ENCODE results near the gene ALK.

Gene ALK

GRCh38 chr2:29879456-29879855 is 41.9 kb downstream of the ALK start:
- DNase-seq (ENCODE audit: low spot score in 2 of 2), result no peak
- no peaks in the 10 kb centered on the region for H3K9me3 Mint-ChIP-seq
- H3K4me1 Mint-ChIP-seq, result no peaks in the 10 kb centered on the region
- no peaks in the 10 kb centered on the region for H3K36me3 Mint-ChIP-seq
- no peak for ATAC-seq
- H3K4me3 Mint-ChIP-seq, result no peak overlapping the region
- H3K27ac Mint-ChIP-seq, result no peak overlapping the region

- H3K9me3 Mint-ChIP-seq, result no peaks in the 10 kb centered on the region
- no peak overlapping the region for H3K4me3 Mint-ChIP-seq
These were observed 42.5 kb downstream of the ALK start for GRCh38 chr2:29878898-29879297.

GRCh38 chr2:29876374-29876773 is 45.0 kb downstream of the ALK start:
- DNase-seq (ENCODE audit: low spot score in 2 of 2) (no peak), ATAC-seq (no peak)
- no peaks in the 10 kb centered on the region for H3K9me3 Mint-ChIP-seq
- H3K27ac Mint-ChIP-seq, result no peak overlapping the region
- H3K4me3 Mint-ChIP-seq, result no peak overlapping the region
- no peaks in the 10 kb centered on the region for H3K36me3 Mint-ChIP-seq
- H3K4me1 Mint-ChIP-seq, result no peaks in the 10 kb centered on the region

More at GRCh38 chr2:29878898-29879297, 42.5 kb downstream of the ALK start:
- H3K36me3 Mint-ChIP-seq, result no peaks in the 10 kb centered on the region
- no peaks in the 10 kb centered on the region for H3K4me1 Mint-ChIP-seq
- DNase-seq (ENCODE audit: low spot score in 2 of 2) (no peak), ATAC-seq (no peak)
- H3K27ac Mint-ChIP-seq, result no peak overlapping the region

GRCh38 chr2:29874745-29875144 is 46.6 kb downstream of the ALK start:
- no peak overlapping the region for H3K4me3 Mint-ChIP-seq

GRCh38 chr2:29872870-29873269 is 48.5 kb downstream of the ALK start:
- H3K4me1 Mint-ChIP-seq, result no peaks in the 10 kb centered on the region
- no peak overlapping the region for H3K4me3 Mint-ChIP-seq
- no peak overlapping the region for H3K27ac Mint-ChIP-seq
- H3K36me3 Mint-ChIP-seq, result no peaks in the 10 kb centered on the region
- ATAC-seq (no peak), DNase-seq (ENCODE audit: low spot score in 2 of 2) (no peak)
- H3K9me3 Mint-ChIP-seq, result no peaks in the 10 kb centered on the region

More at GRCh38 chr2:29874745-29875144, 46.6 kb downstream of the ALK start:
- ATAC-seq (no peak), DNase-seq (ENCODE audit: low spot score in 2 of 2) (no peak)
- Mint-ChIP-seq H3K4me1 (no peaks in the 10 kb centered on the region), H3K36me3 (no peaks in the 10 kb centered on the region), H3K9me3 (no peaks in the 10 kb centered on the region), H3K27ac (no peak overlapping the region)

GRCh38 chr2:29871541-29871940 is 49.8 kb downstream of the ALK start:
- Mint-ChIP-seq H3K4me3 (no peak overlapping the region), H3K36me3 (no peaks in the 10 kb centered on the region), H3K9me3 (no peaks in the 10 kb centered on the region), H3K27ac (no peak overlapping the region), H3K4me1 (no peaks in the 10 kb centered on the region)
- DNase-seq (ENCODE audit: low spot score in 2 of 2), result no peak
- no peak for ATAC-seq

GRCh38 chr2:29865512-29865911 is 55.9 kb downstream of the ALK start:
- H3K4me3 Mint-ChIP-seq, result no peak overlapping the region
- ATAC-seq, result no peak
- H3K9me3 Mint-ChIP-seq, result no peaks in the 10 kb centered on the region
- no peaks in the 10 kb centered on the region for H3K4me1 Mint-ChIP-seq
- H3K36me3 Mint-ChIP-seq, result no peaks in the 10 kb centered on the region
- DNase-seq (ENCODE audit: low spot score in 2 of 2), result no peak
- H3K27ac Mint-ChIP-seq, result no peak overlapping the region

- ATAC-seq (peak; percentile 28), DNase-seq (ENCODE audit: low spot score in 2 of 2) (no peak)
- Mint-ChIP-seq H3K4me1 (no peaks in the 10 kb centered on the region), H3K4me3 (no peak overlapping the region), H3K36me3 (no peaks in the 10 kb centered on the region), H3K9me3 (no peaks in the 10 kb centered on the region), H3K27ac (no peak overlapping the region)
These were observed 56.4 kb downstream of the ALK start for GRCh38 chr2:29864988-29865387.

GRCh38 chr2:29855924-29856639 is 65.3 kb downstream of the ALK start:
- Mint-ChIP-seq H3K4me1 (no peaks in the 10 kb centered on the region), H3K27ac (no peak overlapping the region), H3K4me3 (no peak overlapping the region), H3K9me3 (peaks cover 3% of the 10 kb centered on the region), H3K36me3 (no peaks in the 10 kb centered on the region)
- ATAC-seq, result no peak
- no peak for DNase-seq (ENCODE audit: low spot score in 2 of 2)

GRCh38 chr2:29850794-29851193 is 70.6 kb downstream of the ALK start:
- H3K36me3 Mint-ChIP-seq, result no peaks in the 10 kb centered on the region
- ATAC-seq (no peak), DNase-seq (ENCODE audit: low spot score in 2 of 2) (no peak)
- H3K27ac Mint-ChIP-seq, result no peak overlapping the region
- no peak overlapping the region for H3K4me3 Mint-ChIP-seq
- H3K9me3 Mint-ChIP-seq, result peaks cover 3% of the 10 kb centered on the region
- H3K4me1 Mint-ChIP-seq, result no peaks in the 10 kb centered on the region

- Mint-ChIP-seq H3K4me3 (no peak overlapping the region), H3K9me3 (peaks cover 3% of the 10 kb centered on the region), H3K4me1 (no peaks in the 10 kb centered on the region), H3K36me3 (no peaks in the 10 kb centered on the region), H3K27ac (no peak overlapping the region)
- no peak for DNase-seq (ENCODE audit: low spot score in 2 of 2)
- ATAC-seq, result no peak
These were observed 72.6 kb downstream of the ALK start for GRCh38 chr2:29848566-29849310.

GRCh38 chr2:29847886-29848285 is 73.5 kb downstream of the ALK start:
- DNase-seq (ENCODE audit: low spot score in 2 of 2), result no peak
- no peak overlapping the region for H3K4me3 Mint-ChIP-seq
- no peaks in the 10 kb centered on the region for H3K36me3 Mint-ChIP-seq
- no peaks in the 10 kb centered on the region for H3K4me1 Mint-ChIP-seq
- H3K27ac Mint-ChIP-seq, result no peak overlapping the region
- no peak for ATAC-seq
- H3K9me3 Mint-ChIP-seq, result no peaks in the 10 kb centered on the region

GRCh38 chr2:29844713-29845326 is 76.6 kb downstream of the ALK start:
- DNase-seq (ENCODE audit: low spot score in 2 of 2), result no peak
- ATAC-seq, result no peak
- Mint-ChIP-seq H3K4me3 (no peak overlapping the region), H3K27ac (no peak overlapping the region), H3K9me3 (no peaks in the 10 kb centered on the region), H3K36me3 (no peaks in the 10 kb centered on the region), H3K4me1 (no peaks in the 10 kb centered on the region)

GRCh38 chr2:29841386-29842004 is 79.9 kb downstream of the ALK start:
- ATAC-seq, result no peak
- DNase-seq (ENCODE audit: low spot score in 2 of 2), result peak; percentile 6 to 51
- peaks cover 6% of the 10 kb centered on the region for H3K9me3 Mint-ChIP-seq

GRCh38 chr2:29839306-29839705 is 82.1 kb downstream of the ALK start:
- ATAC-seq, result no peak
- peaks cover 6% of the 10 kb centered on the region for H3K9me3 Mint-ChIP-seq

More at GRCh38 chr2:29841386-29842004, 79.9 kb downstream of the ALK start:
- Mint-ChIP-seq H3K4me3 (no peak overlapping the region), H3K36me3 (no peaks in the 10 kb centered on the region), H3K27ac (no peak overlapping the region), H3K4me1 (no peaks in the 10 kb centered on the region)

More at GRCh38 chr2:29839306-29839705, 82.1 kb downstream of the ALK start:
- no peaks in the 10 kb centered on the region for H3K36me3 Mint-ChIP-seq
- no peak overlapping the region for H3K4me3 Mint-ChIP-seq
- H3K4me1 Mint-ChIP-seq, result no peaks in the 10 kb centered on the region
- no peak for DNase-seq (ENCODE audit: low spot score in 2 of 2)
- H3K27ac Mint-ChIP-seq, result no peak overlapping the region

Data from stimulated activated effector memory CD8-positive, alpha-beta T cell treated with anti-CD3 and anti-CD28 coated beads, Interleukin-12 subunit alpha, Interleukin-12 subunit beta, amount 100 ng/mL, for 72 hours (primary cell).